ENCODE results near the gene SOCS6. TPM values are rescaled to one million over a fixed set of nuclear protein-coding genes. Genes with fewer than 3 reads are reported as not detected.
A peak's percentile ranks its signal among the peaks of the same experiment; 100 is the strongest.
"Not testable (repeated sequence)": the region's sequence is repeated elsewhere in the genome, so short reads cannot be mapped to it uniquely, and the experiment has no call there.

Gene SOCS6
- total RNA-seq: 1 to 10 TPM; 2.1 TPM

DNA sequence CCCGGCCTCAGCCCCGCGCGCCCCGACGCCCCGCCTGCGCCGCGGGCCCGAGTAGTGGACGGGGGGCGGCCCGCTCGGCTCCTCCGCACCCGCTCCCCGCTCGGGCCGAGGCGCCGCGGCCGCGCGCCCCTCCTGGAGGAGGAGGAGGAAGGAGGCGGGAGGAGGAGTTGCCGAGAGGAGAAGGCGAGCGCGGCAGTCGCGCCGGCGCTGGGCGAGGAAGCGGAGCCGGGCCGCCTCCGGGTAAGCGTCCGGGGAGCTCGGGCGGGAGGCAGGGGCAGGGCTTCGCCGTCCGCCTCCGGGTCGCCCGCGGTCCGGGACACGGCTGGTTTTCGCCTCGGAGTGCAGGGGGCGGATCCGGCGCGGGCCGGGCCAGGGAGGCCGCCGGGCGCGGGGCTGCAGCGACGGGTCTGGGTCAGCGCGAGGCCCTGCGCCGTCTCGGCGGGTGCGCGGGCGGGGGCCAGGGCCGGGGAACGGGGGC, at the start of gene SOCS6:
Gene SOCS6 (plus strand): TSS at position 195 of the 478 bp plus-strand sequence. CDS start 35,624 bp downstream, outside the sequence.
- peak; percentile 49 for DNase-seq
- POLR2A ChIA-PET: interaction anchor here (1.0 kb wide), 1 partner anchor 12 kb away, joined by 3 read pairs; no protein-coding TSS in a partner anchor
- H3K4me3 Mint-ChIP-seq: peak within 1 kb of the TSS; percentile 78
- H3K27me3 Mint-ChIP-seq: peaks cover 41% of the 10 kb centered on the region
- peaks cover 3% of the 10 kb centered on the region for H3K9me3 Mint-ChIP-seq
- H3K36me3 Mint-ChIP-seq (ENCODE audit: low read depth): peaks cover 5% of the 10 kb centered on the region
- CTCF ChIA-PET: interaction anchor here (1.0 kb wide), 1 partner anchor 31 kb away, joined by 4 read pairs; no protein-coding TSS in a partner anchor
- H3K27ac Mint-ChIP-seq: no peak within 1 kb of the TSS
- peaks cover 10% of the 10 kb centered on the region for H3K4me1 Mint-ChIP-seq

GRCh38 chr18:70243131-70243929, 45.5 kb upstream of the SOCS6 start:
- ChIA-PET POLR2A (no interaction called here), CTCF (no interaction called here)
- no peak for DNase-seq
- H3K4me3 Mint-ChIP-seq: no peak overlapping the region
- peaks cover 4% of the 10 kb centered on the region for H3K9me3 Mint-ChIP-seq
- no peaks in the 10 kb centered on the region for H3K36me3 Mint-ChIP-seq (ENCODE audit: low read depth)
- peaks cover 28% of the 10 kb centered on the region for H3K27me3 Mint-ChIP-seq
- no peaks in the 10 kb centered on the region for H3K4me1 Mint-ChIP-seq
- no peak overlapping the region for H3K27ac Mint-ChIP-seq

GRCh38 chr18:70246061-70246466, 42.8 kb upstream of the SOCS6 start:
- DNase-seq: no peak
- H3K36me3 Mint-ChIP-seq (ENCODE audit: low read depth): no peaks in the 10 kb centered on the region
- peaks cover 15% of the 10 kb centered on the region for H3K27me3 Mint-ChIP-seq
- ChIA-PET CTCF (interaction anchor here (1.1 kb wide), 1 partner anchor 51 kb away, joined by 3 read pairs; no protein-coding TSS in a partner anchor), POLR2A (no interaction called here)
- no peak overlapping the region for H3K27ac Mint-ChIP-seq
- no peaks in the 10 kb centered on the region for H3K9me3 Mint-ChIP-seq
- H3K4me1 Mint-ChIP-seq: no peaks in the 10 kb centered on the region
- no peak overlapping the region for H3K4me3 Mint-ChIP-seq

- H3K4me1 Mint-ChIP-seq: no peaks in the 10 kb centered on the region
- H3K36me3 Mint-ChIP-seq (ENCODE audit: low read depth): no peaks in the 10 kb centered on the region
- no peak overlapping the region for H3K4me3 Mint-ChIP-seq
- ChIA-PET POLR2A (no interaction called here), CTCF (no interaction called here)
- no peak for DNase-seq
- no peak overlapping the region for H3K27ac Mint-ChIP-seq
- peaks cover 9% of the 10 kb centered on the region for H3K27me3 Mint-ChIP-seq
- H3K9me3 Mint-ChIP-seq: no peaks in the 10 kb centered on the region
Measured at GRCh38 chr18:70249118-70249517, 39.7 kb upstream of the SOCS6 start.

DNA sequence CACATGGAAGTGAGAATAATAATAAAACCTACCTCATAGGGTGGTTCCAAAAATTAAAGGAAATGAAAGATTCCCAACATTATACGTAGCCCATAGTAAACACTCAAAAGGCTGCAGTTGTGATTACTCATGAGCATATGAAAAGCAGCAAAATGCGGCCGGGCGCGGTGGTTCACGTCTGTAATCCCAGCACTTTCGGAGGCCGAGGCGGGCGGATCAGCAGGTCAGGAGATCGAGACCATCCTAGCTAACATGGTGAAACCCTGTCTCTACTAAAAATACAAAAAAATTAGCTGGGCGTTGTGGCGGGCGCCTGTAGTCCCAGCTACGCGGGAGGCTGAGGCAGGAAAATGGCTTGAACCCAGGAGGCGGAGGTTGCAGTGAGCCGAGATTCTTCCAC, 39.0 kb upstream of the SOCS6 start:
- H3K36me3 Mint-ChIP-seq (ENCODE audit: low read depth); H3K4me1 Mint-ChIP-seq; H3K4me3 Mint-ChIP-seq; CTCF ChIA-PET; H3K27me3 Mint-ChIP-seq; H3K9me3 Mint-ChIP-seq; H3K27ac Mint-ChIP-seq; DNase-seq; POLR2A ChIA-PET: not testable (repeated sequence)

DNA sequence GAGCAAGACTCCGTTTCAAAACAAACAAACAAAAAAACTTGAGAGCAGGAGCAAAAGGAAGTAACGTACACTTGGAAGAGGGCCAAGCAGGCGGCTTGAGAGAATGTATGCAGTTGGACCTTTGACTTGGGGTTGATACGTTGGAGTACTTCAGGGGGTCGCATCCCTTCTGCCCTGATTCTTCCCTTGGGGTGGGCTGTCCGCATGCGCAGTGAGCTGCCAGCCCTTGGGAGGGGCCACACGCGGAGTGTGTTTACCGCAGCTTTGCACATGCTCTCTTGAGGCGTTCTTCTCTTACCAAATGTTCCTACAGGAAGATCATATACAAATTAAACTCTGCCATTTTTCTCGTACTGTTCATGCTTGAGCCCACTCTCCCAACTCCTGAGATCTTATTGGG, 38.1 kb upstream of the SOCS6 start:
- ChIA-PET CTCF (no interaction called here), POLR2A (no interaction called here)
- no peak for DNase-seq
- H3K9me3 Mint-ChIP-seq: no peaks in the 10 kb centered on the region
- H3K27ac Mint-ChIP-seq: no peak overlapping the region
- H3K36me3 Mint-ChIP-seq (ENCODE audit: low read depth): no peaks in the 10 kb centered on the region
- H3K4me1 Mint-ChIP-seq: no peaks in the 10 kb centered on the region
- H3K4me3 Mint-ChIP-seq: no peak overlapping the region
- H3K27me3 Mint-ChIP-seq: peaks cover 7% of the 10 kb centered on the region

GRCh38 chr18:70256184-70256583, 32.7 kb upstream of the SOCS6 start:
- Mint-ChIP-seq H3K9me3 (no peaks in the 10 kb centered on the region), H3K4me3 (no peak overlapping the region), H3K36me3 (ENCODE audit: low read depth) (no peaks in the 10 kb centered on the region), H3K4me1 (no peaks in the 10 kb centered on the region), H3K27ac (no peak overlapping the region), H3K27me3 (peaks cover 12% of the 10 kb centered on the region)
- POLR2A ChIA-PET: no interaction called here
- DNase-seq: no peak
- CTCF ChIA-PET: no interaction called here

- H3K27ac Mint-ChIP-seq: no peak overlapping the region
- H3K27me3 Mint-ChIP-seq: peaks cover 12% of the 10 kb centered on the region
- no peaks in the 10 kb centered on the region for H3K36me3 Mint-ChIP-seq (ENCODE audit: low read depth)
- ChIA-PET POLR2A (no interaction called here), CTCF (no interaction called here)
- H3K9me3 Mint-ChIP-seq: no peaks in the 10 kb centered on the region
- no peak overlapping the region for H3K4me3 Mint-ChIP-seq
- no peak for DNase-seq
- no peaks in the 10 kb centered on the region for H3K4me1 Mint-ChIP-seq
Measured at GRCh38 chr18:70256994-70257393, 31.9 kb upstream of the SOCS6 start.

DNA sequence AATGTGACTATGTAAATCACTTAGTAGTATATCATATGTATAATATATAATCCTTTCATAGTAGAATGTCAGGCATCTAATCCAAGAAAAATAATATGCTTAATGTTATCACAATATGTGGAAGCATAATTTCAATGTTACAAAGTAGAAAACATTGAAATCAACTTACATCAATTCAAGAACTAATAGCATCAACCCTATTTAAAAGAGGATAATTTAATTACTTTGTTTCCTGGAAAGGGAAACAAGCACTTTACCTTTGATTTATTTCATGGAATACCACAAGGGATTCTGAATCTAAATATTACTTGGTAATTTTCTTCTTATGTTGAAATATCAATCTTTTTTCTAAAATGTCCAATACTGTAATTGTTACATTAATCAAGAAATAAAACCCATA, 30.6 kb upstream of the SOCS6 start:
- Mint-ChIP-seq H3K27me3 (peaks cover 10% of the 10 kb centered on the region), H3K27ac (no peak overlapping the region), H3K36me3 (ENCODE audit: low read depth) (no peaks in the 10 kb centered on the region), H3K4me3 (no peak overlapping the region), H3K4me1 (no peaks in the 10 kb centered on the region), H3K9me3 (no peaks in the 10 kb centered on the region)
- POLR2A ChIA-PET: no interaction called here
- DNase-seq: no peak
- CTCF ChIA-PET: no interaction called here

DNA sequence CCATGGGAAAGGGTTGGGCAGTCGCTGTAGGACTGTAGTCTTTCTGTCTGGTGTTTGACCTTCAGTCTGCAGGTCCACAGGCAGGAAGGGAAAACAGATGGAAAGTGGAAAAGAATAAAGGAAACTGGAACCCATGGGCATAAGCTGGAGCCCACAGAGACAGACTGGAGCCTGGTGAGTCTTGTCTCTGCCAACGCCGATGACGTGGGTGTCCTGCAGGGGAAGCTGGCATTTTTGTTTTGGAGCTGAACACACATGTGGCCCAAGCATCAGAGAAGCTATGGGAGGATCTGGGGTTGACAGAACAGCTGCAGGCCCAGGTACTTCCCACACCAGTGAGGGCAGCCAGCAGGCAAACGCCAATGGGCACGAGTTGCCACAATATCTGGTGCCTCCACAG, 28.2 kb upstream of the SOCS6 start:
- Mint-ChIP-seq H3K9me3 (no peaks in the 10 kb centered on the region), H3K36me3 (ENCODE audit: low read depth) (no peaks in the 10 kb centered on the region), H3K27me3 (peaks cover 10% of the 10 kb centered on the region), H3K27ac (no peak overlapping the region), H3K4me1 (no peaks in the 10 kb centered on the region), H3K4me3 (no peak overlapping the region)
- no peak for DNase-seq
- CTCF ChIA-PET: no interaction called here
- POLR2A ChIA-PET: no interaction called here

DNA sequence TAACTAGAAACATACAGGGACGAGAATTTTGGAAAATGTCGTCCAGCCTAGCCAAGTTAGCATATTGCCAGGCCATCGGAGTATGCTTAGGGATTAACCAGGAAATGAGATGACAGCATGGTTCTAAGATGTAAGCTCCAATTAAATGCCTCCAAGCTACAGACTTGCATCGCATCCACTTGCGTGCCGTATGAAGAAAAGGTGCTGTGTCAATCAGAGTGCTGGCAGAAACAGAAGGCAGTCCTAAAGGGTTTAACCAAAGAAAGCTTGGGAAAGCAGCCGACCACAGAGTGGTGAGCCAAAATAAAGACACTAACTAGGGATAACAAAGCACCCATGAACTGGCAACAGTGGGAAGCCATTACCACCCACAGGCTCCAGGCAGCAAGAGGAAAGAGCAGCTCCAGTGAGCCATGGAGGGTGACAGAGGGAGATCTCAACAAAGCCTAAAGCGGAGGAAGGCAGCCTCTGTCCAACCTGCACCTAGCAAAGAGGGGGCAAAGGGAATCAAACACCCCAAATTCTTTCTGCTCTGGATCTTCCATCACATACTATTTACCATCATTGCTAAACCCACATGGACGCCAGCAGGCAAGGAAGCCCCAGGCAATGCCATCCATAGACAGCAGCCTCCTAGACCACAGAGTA, 27.6 kb upstream of the SOCS6 start:
- no peak for DNase-seq
- POLR2A ChIA-PET: no interaction called here
- H3K27ac Mint-ChIP-seq: no peak overlapping the region
- H3K36me3 Mint-ChIP-seq (ENCODE audit: low read depth): no peaks in the 10 kb centered on the region
- H3K9me3 Mint-ChIP-seq: no peaks in the 10 kb centered on the region
- H3K27me3 Mint-ChIP-seq: peaks cover 8% of the 10 kb centered on the region
- H3K4me3 Mint-ChIP-seq: no peak overlapping the region
- H3K4me1 Mint-ChIP-seq: no peaks in the 10 kb centered on the region
- CTCF ChIA-PET: no interaction called here

GRCh38 chr18:70263336-70263735, 25.5 kb upstream of the SOCS6 start:
- H3K27me3 Mint-ChIP-seq: no peaks in the 10 kb centered on the region
- ChIA-PET CTCF (no interaction called here), POLR2A (no interaction called here)
- no peak overlapping the region for H3K4me3 Mint-ChIP-seq
- H3K9me3 Mint-ChIP-seq: no peaks in the 10 kb centered on the region
- H3K36me3 Mint-ChIP-seq (ENCODE audit: low read depth): no peaks in the 10 kb centered on the region
- H3K27ac Mint-ChIP-seq: no peak overlapping the region
- DNase-seq: no peak
- no peaks in the 10 kb centered on the region for H3K4me1 Mint-ChIP-seq

- peaks cover 14% of the 10 kb centered on the region for H3K9me3 Mint-ChIP-seq
- H3K4me3 Mint-ChIP-seq: no peak overlapping the region
- no peak for DNase-seq
- H3K27me3 Mint-ChIP-seq: peaks cover 2% of the 10 kb centered on the region
- CTCF ChIA-PET: no interaction called here
- POLR2A ChIA-PET: no interaction called here
- H3K27ac Mint-ChIP-seq: no peak overlapping the region
- no peaks in the 10 kb centered on the region for H3K4me1 Mint-ChIP-seq
- no peaks in the 10 kb centered on the region for H3K36me3 Mint-ChIP-seq (ENCODE audit: low read depth)
Measured at GRCh38 chr18:70271742-70272141, 17.1 kb upstream of the SOCS6 start.

- DNase-seq: no peak
- ChIA-PET POLR2A (no interaction called here), CTCF (no interaction called here)
- H3K27ac Mint-ChIP-seq: no peak overlapping the region
- no peaks in the 10 kb centered on the region for H3K36me3 Mint-ChIP-seq (ENCODE audit: low read depth)
- H3K27me3 Mint-ChIP-seq: peaks cover 2% of the 10 kb centered on the region
- no peak overlapping the region for H3K4me3 Mint-ChIP-seq
- H3K9me3 Mint-ChIP-seq: peaks cover 14% of the 10 kb centered on the region
- H3K4me1 Mint-ChIP-seq: no peaks in the 10 kb centered on the region
Measured at GRCh38 chr18:70273021-70273420, 15.8 kb upstream of the SOCS6 start.
